GM18870 (cell line): ENCODE measurements around the gene PELI3.

ENCODE experiments used
- ATAC-seq: cut with Tn5 transposase; IDR thresholded peaks from one replicate; pipeline ENCODE4 v1.9.1; 2021; ENCODE audit warnings: moderate library complexity; ENCODE audit not compliant: unreplicated experiment

Gene PELI3

DNA sequence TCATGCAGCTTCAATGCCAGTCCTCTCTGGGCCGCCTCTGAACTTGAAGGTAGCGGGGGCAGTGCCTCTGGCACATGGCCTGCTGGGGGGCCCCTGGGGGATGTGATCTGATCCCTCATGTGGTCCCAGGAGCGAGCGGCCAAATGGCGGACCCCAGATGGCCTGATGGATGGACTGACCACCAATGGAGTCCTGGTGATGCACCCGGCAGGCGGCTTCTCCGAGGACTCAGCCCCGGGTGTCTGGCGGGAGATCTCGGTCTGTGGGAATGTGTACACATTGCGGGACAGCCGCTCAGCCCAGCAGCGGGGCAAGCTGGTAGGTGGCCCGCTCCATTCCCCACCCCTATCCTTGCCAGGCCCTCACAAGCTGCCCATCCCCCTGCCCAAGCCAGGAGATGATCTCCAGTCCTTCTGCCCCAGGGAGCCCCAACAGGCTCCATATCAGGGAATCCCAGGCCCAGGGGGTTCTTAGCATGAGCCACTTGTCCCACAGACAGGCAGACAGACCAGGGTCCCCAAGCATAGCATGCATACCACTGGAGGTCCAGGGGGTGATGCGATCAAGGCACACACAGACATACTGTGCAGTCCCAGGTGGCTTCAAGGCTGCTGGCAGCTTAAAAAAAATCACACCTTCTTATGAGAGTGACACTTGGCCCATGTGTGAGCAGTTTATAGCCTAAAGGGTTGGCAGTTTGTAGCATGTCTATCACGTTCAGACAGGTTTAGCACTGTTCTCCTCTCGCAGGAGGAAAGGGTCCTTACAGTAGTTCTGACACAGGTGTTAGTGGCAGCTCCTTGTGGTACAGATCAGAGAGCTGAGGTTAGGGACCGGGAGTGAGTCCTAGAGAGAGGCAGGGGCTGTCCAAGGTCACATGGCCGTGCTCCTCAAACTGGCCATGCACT is 7.2 kb downstream of the PELI3 start:
- ATAC-seq, result no peak

DNA sequence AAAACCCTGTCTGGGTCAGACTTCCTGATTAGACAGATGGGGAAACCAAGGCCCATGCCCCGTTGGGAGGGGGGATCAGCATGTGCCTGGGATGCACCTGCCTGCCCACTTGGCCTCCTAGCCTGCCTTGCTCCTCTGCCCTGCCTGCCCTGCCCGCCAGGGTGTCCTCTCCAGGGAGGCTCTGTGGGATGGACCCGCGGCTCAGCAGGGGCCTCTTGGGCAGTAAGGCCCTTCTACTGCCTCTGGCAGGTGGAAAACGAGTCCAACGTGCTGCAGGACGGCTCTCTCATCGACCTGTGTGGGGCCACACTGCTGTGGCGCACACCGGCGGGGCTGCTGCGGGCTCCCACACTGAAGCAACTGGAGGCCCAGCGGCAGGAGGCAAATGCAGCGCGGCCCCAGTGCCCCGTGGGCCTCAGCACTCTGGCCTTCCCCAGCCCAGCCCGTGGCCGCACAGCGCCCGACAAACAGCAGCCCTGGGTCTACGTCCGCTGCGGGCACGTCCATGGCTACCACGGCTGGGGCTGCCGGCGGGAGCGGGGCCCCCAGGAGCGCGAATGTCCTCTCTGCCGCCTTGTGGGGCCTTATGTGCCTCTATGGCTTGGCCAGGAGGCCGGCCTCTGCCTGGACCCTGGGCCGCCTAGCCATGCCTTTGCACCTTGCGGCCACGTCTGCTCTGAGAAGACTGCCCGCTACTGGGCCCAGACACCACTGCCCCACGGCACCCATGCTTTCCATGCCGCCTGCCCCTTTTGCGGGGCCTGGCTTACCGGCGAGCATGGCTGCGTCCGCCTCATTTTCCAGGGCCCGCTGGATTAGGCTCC is 8.9 kb downstream of the PELI3 start:
- ATAC-seq, result no peak

DNA sequence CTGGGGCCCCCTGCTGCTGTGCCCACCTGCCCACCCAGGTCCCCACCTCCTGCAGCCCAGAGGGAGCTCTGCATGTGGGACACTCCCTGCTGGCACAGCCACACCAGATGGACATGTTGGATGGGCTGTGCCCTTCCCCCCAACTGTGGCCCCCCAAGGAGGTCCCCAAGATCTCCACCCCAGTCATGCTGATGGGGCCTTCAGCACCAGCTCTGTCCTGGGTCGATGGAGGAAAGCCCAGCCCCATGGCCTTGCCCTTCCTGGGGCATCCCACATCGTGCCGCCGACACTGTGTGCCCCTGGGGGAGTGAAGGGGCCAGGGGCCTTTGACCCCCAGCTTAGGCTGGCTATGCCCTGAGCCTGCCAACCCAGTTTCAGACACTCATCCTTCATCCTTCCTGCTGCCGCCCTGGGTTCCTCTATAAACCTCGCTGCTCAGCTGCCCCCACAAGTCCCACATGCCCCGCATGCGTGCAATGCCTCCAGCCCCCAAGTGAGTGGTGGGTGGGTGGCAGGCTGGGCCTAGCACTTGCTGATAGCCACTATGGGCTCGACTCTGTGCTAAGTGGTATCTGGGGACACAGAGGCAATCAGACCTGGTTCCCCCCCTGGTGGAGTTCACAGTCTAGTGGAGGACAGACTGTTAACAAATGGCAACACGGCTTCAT is 9.6 kb downstream of the PELI3 start:
- no peak for ATAC-seq

DNA sequence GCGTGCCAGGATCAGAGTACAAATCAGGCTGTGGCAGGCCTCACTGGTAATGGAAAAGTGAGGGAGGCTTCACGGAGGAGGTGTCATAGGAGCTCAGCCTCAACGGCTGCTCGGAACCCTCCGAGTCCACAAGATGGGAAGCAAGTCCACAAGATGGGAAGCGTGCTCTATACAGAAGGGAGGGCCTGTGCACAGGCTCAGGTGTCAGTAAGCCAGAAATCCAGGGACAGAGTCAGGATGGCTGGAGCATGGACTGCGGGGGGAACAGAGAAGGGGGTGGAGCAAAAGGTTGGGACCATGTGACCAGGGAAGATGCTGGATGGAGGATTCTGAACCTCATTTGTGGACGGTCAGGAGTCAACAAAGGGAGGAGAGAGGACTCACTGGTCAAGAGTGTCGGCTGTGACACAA is 10.1 kb downstream of the PELI3 start:
- ATAC-seq, result no peak

DNA sequence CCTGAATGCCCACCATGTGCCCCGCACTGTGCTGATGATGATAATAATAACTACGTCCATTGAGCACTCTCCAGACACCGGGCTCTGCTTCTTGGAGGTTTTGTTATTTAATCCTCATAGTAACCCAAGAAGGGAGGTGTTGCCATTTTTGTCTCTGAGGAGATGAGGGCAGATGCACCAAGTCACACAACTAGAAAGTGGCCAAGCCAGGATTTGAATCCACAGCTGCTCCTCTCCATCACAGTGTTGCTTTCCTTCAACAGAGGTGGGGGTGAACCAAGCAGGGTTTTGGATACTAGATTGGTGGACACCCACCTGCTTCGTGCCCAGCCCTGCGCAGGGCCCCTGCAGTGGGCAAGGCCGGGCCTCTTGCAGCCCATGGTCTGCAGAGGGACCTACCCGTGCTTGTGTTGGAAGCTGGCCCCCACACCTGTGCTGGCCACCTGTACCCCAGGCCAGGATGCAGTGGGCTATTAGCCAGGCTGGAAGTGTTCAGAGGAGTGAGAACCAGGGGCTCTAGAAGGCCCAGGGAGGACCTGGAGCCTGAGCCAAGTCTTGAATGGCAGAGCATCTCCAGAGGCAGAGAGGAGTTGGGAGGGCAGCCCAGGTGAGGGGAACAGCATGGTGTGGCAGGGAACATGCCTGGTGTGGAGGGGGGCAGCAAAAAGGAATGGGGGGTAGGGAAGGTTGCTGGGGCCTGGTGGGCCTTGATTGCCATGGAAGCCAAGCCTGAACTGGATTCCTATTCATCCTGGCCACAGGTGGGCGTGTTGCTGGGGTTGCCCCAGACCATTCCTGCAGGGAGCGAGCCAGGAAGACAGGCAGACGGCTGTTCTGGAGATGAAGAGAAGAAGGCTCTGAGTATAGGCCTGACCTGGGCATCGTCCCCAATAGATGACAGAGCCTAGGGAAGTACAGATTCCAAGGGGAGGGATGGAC is 10.8 kb downstream of the PELI3 start:
- ATAC-seq, result no peak

DNA sequence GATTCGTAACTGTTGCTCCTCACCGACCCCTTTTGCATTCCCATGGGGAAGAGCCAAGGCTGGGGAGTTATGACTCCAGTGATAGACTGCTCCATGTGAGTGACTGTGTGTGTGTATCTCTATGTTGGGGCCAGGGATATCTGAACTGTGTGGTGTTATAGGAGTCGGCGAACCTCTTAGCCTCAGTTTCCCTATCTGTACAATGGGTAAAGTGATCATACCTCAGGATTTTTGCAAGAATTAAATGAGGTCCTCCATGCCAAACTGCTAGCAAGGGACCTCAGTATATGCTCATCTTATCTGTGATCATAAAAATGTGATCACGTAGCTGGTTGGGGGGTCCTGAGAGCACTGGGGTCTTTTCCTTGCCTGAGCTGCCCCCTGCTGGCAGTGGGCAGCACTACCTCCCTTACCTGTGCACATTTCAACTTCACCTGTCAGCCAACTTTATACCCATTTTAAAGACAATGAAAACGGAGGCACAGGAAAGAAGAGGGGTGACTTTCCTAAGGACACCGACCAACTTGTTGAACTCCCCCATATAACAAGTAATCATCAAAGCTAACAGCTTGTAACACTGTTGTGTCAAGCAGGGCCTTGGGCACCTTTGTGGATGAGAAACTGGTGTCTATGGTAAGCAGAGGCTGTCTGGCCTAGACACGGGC is 12.2 kb downstream of the PELI3 start:
- ATAC-seq, result no peak

DNA sequence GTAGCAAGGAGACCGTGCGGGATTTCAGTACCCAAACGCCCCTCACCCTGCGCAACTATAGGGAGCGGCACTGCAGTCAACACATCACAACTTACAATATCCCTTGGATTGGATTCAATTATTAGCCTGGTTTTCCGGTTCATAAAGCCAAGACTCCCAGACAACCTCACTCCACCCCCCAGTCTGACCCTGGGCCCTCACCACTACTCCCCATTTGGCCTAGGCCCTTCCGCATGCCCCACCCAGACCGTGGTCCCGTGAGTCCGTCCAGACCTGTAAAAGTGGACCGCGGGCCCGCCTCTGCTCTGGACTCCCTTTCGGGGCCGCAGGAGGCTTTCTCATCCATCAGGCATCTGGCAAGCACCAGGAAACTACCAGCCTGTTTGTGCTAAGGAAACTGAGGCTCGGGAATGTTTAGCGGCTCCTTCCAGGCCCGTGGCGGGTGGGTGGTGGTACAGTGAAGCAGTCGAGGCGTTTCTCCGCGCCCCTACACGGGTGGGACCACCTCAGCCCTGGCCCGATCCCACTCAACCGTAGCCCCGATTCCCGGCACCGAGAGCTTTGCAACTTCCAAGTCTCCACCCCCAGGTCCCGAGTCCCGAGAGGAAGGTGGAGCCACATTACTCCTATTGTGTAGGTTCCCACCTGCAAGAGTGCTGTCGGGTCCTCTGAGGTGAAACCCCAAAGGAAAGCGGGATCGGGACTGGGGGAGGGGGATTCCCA is 12.8 kb downstream of the PELI3 start:
- ATAC-seq, result no peak

DNA sequence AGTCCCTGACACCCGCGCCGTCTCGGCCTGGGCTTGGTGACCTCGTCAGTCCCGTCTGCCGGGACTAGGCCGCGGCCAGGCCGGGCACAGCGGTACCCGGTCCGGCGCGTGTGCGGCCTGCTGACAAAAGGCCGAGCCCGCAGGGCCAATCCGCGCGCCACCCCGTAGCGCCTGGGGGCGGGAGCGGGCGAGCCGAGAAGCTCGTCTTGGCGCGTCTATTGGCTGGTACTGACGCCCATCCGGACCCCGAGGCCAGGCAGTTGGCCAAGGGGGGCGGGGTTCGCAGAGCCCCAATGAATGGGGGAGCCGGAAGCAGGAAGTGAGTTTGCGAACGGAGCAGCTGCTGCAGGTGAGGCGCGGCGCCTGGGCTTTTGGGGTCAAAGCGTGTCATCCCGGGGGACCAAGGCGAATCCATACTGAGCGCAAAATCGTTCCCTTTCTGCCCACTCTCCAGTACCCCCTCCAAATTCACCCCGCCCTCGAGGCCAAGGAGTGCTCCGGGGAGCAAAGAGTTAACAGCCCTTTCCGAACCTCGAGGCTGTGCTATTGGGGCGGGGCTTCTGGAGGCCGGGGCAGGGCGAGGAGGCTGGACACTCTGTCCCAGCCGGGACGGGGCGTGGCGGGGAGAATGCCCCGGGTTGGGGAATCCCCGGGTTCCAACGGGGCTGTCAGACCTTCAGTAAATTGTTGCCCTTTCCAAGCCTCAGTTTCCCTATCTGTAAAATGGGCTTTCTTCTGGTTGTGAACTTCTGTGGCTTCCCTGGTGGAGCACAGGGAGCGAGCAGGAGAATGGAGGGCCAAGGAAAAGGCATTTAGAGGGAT is 13.6 kb downstream of the PELI3 start, which contains the start of gene DPP3:
DPP3 (plus strand) TSS at position 318 of the 822 bp plus-strand sequence. CDS start 1,767 bp downstream, outside the sequence.
- ATAC-seq, result peak; percentile 80

DNA sequence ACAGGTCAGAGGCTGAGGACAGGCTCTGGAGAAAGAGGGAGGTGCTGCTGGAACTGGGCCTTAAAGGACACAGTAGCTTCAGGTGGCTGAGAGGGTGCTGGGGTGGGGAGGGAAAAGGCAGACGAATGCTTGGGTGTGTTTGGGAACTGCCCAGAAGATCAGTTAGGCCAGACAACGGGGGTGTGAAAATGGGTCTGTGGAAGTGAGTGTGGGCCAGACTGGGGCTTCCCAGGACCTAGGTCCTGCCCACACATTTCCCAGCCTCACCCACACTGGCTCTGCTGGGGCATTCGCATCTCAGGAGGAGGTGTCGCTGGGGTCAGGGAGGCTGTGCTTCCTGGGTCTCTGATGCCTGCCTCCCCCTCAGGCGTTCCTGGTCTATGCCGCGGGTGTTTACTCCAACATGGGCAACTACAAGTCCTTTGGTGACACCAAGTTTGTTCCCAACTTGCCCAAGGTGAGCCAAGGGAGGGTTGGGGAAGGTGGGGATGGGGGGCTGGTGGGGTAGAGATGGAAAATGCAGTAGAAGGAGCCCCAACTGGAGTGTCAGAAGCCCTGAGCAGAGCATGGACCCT is 18.2 kb downstream of the PELI3 start:
- no peak for ATAC-seq

DNA sequence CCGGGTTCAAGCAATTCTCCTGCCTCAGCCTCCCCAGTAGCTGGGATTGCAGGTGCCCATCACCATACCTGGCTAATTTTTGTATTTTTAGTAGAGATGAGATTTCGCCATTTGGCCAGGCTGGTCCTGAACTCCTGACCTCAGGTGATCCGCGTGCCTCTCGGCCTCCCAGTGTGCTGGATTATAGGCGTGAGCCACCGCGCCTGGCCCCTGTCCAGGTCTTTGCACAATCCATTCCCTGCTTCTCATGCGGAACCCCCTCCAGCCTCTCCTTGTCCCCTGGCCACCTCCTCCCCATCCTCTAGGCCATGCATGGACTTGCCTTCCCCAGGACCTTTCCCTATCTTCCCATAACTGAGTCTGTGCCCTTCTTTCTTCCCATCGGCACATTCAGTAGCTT is 22.3 kb downstream of the PELI3 start:
- ATAC-seq, result no peak

DNA sequence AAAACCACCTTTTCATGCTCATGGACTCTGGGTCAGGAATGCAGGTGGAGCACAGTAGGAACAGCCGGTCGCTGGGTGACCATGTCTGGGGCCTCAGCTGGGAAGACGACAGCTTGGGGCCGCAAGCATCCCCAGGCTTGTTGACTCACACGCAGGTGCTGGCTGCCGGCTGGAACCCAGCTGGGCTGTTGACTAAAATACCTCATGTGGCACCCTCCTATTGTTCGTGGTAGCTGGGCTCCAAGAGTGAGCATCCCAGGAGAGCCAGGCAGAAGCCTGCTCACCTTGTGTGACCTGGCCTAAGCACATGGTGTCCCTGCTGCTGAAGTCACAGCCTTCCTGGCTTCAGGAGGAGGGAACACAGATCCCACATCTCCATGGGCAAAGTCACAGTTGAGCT is 22.9 kb downstream of the PELI3 start:
- ATAC-seq, result no peak

DNA sequence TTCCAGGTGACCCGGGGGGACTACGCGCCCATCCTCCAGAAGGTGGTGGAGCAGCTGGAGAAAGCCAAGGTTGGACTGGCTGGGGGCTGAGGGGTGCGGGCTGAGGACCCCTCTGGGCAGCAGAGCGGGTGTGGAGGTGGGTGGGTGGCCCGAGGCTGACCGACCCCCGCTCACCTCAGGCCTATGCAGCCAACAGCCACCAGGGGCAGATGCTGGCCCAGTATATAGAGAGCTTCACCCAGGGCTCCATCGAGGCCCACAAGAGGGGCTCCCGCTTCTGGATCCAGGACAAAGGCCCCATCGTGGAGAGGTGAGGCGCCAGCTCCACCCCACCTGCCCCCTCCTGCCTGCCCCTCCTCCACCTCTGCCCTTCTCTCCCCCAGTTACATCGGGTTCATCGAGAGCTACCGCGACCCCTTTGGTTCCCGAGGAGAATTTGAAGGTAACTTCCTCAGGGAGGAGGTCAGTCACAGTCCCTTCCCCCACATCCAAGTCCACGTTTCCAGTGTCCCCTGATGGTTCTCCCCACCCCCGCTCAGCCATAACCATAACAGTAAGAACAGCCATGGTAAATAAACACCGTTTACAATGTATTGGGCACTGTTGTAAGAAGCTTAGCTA is 24.7 kb downstream of the PELI3 start:
- no peak for ATAC-seq

DNA sequence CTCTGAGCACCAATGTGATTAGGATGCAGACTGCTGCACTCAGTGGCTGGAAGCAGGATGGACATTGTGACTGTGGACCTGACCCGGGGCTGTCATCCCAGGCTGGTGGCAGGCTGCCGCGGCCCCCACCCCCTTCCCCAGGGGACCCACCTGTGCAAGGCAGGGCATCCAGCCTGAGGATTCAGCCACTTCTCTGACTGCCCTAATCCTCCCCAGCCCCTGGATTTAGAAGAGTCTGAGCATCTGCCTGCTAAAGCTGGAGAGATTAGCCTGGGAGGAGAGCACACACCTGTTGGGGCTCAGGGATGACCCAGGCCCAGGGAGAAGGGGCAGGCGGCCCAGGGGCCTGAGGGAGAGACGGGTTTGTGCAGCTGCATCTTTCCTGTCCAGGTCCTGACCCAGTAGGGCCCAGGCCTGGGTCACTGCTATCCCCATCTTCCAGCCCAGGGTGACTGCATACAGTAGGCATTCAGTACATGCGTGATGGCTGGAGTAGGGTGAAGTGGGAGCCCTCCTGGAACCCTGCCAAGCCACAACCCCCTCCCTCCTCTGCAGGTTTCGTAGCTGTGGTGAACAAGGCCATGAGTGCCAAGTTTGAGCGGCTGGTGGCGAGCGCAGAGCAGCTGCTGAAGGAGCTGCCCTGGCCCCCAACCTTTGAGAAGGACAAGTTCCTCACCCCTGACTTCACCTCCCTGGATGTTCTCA is 25.6 kb downstream of the PELI3 start:
- ATAC-seq, result no peak

DNA sequence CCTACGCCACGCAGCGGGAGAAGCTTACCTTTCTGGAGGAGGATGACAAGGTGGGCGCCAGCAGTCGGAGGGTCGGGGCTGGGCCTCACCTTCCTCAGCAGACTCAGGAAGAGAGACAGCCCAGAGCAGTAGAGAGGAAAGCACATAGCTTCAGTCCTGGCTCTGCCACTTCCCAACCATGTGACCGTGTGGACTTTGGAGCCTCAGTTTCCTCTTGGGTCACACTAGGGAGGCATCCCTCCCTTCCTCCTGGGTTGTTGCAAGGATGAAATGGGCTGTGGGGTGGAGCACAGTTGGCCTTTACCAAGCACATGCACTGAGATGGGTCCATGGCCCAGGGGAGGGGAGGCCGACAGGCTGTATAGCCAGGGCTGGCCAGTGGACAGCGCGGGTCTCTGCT is 26.4 kb downstream of the PELI3 start:
- ATAC-seq, result no peak

DNA sequence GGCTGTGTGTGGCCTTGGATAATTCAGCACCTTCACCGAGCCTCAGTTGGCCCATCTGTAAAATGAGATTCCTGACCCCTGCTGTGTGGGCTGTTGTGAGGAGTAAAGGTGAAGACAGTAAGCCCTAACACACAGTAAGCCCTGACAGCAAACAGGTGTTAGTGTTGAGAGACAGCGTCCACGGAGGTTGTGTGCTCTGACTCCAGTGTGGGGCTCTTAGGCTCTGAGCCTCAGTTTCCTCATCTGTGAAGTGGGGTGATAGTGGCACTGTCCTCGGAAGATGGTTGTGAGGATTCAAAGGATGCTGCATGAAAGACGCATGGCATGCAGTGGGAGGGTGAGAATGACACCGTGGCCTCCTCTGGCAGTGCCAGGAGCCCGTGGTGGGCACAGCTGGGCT is 27.8 kb downstream of the PELI3 start:
- no peak for ATAC-seq

DNA sequence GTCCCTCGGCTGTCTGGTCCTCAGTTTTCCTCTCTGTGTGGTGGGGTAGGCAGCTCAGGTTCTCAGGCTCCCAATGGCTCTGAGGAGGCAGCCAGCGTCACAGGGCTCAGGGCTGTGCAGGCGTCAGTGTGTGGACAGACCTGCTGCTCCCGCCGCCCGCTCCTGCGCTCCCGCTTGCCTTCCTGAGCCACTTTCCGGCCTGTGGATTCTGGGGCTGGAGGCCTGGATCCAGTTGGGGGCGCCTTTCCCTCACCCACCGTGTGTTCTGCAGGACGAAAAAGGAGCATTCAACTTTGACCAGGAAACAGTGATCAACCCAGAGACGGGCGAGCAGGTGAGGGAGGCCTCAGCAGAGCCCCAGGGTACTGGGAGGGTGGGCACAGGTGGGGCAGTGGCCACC is 28.2 kb downstream of the PELI3 start:
- ATAC-seq, result no peak

DNA sequence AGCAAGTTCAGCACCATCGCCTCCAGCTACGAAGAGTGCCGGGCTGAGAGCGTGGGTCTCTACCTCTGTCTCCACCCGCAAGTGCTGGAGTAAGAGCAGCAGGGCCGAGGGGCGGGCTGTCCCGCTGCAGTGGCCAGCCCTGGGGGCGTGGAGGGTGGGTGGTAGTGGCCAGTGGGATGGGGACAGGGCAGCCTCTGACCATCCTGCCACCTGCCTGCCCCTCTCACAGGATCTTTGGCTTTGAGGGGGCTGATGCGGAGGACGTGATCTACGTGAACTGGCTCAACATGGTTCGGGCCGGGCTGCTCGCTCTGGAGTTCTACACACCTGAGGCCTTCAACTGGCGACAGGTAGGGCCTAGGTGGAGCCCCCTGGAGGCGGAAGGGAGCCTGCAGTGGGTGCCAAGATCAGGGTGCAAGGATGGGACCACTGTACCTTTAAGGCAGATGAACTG is 28.7 kb downstream of the PELI3 start:
- no peak for ATAC-seq
